Fibroblast of the aortic adventitia (primary cell): ENCODE measurements around the gene GREM1. TPM values are rescaled to one million over a fixed set of nuclear protein-coding genes. Genes with fewer than 3 reads are reported as not detected.

Source experiments
- DNase-seq: peaks from one replicate; pipeline ENCODE4 v3.0.0-alpha.2; 2010; ENCODE audit warnings: low read depth
- H3K4me3 ChIP-seq: 2 replicates; pipeline ENCODE4 v1.5.1; 2011; ENCODE audit warnings: low read depth, mild to moderate bottlenecking, control low read depth, low read length, moderate library complexity
- CTCF ChIP-seq: IDR thresholded peaks from 2 replicates; pipeline ENCODE4 v1.5.1; 2011; ENCODE audit warnings: mild to moderate bottlenecking, low read length, control low read depth, inconsistent platforms; ENCODE audit not compliant: insufficient read depth
- total RNA-seq: library from RNA; depleted of rRNA; stranded (reverse); fragments of >200 nt; gene quantifications from 2 replicates; pipeline ENCODE4 v1.2.3, GENCODE V29; 2012; ENCODE audit warnings: low replicate concordance

The GREM1 gene
- total RNA-seq, 1 donor, result 181 TPM

- DNase-seq, result no peak
- no peak overlapping the region for H3K4me3 ChIP-seq
- TF ChIP-seq CTCF, result no peak
Measured at GRCh38 chr15:32692286-32692685, 25.5 kb upstream of the GREM1 start.

- TF ChIP-seq CTCF, result no peak
- H3K4me3 ChIP-seq, result no peak overlapping the region
- no peak for DNase-seq
Measured at GRCh38 chr15:32694222-32694983, 23.4 kb upstream of the GREM1 start.

- TF ChIP-seq CTCF, result no peak
- no peak overlapping the region for H3K4me3 ChIP-seq
- no peak for DNase-seq
Measured at GRCh38 chr15:32698773-32699390, 18.9 kb upstream of the GREM1 start.

GRCh38 chr15:32700501-32701150 is 17.2 kb upstream of the GREM1 start:
- no peak overlapping the region for H3K4me3 ChIP-seq
- no peak for TF ChIP-seq CTCF
- no peak for DNase-seq

- DNase-seq, result peak; percentile 38
- no peak for TF ChIP-seq CTCF
- no peak overlapping the region for H3K4me3 ChIP-seq
Measured at GRCh38 chr15:32701863-32702262, 15.9 kb upstream of the GREM1 start.

GRCh38 chr15:32704395-32704981 is 13.3 kb upstream of the GREM1 start:
- DNase-seq, result peak; percentile 70
- H3K4me3 ChIP-seq, result no peak overlapping the region
- no peak for TF ChIP-seq CTCF
